Naive thymus-derived CD8-positive, alpha-beta T cell (primary cell): ENCODE measurements around the gene RNF2. TPM values are rescaled to one million over a fixed set of nuclear protein-coding genes. Genes with fewer than 3 reads are reported as not detected.
A peak's percentile ranks its signal among the peaks of the same experiment; 100 is the strongest.

Source experiments
- ATAC-seq, 2 donors: fragments of 150-1000 bp; cut with Tn5 transposase in 1 of 2; sonication (Bioruptor Pico), chemical (Tn5 transposase) in 1 of 2; 1 replicate in 1 of 2; 2 replicates in 1 of 2; pipeline ENCODE4 v1.10.0; 2021; ENCODE audit warnings: mild to moderate bottlenecking in 2 of 2, moderate library complexity in 2 of 2
- POLR2A ChIA-PET: fragments of 350-600 bp; sonication (Branson Sonifier 250); formaldehyde crosslinking; loops from one replicate; lab custom pipeline; 2021; ENCODE audit warnings: antibody characterized with exemption; lab: Charles Lee
- DNase-seq, 10 donors: peaks; one replicate each; pipeline versions ENCODE4 v3.0.0 to v3.0.0-alpha.2; 2020 to 2022
- H3K27ac Mint-ChIP-seq, 10 donors: one replicate each; pipeline ENCODE4 v1.8.0; 2020 to 2022; ENCODE audit warnings: mild to moderate bottlenecking in 10 of 10, mixed read lengths in 10 of 10, moderate library complexity in 4 of 10, inconsistent platforms in 1 of 10
- H3K27me3 Mint-ChIP-seq, 5 donors: one replicate each; pipeline ENCODE4 v1.8.0; 2021 to 2022; ENCODE audit warnings: mixed read lengths in 5 of 5
- H3K36me3 Mint-ChIP-seq, 3 donors: one replicate each; pipeline ENCODE4 v1.8.0; 2020 to 2022; ENCODE audit warnings: mixed read lengths in 3 of 3, mild to moderate bottlenecking in 2 of 3, inconsistent platforms in 1 of 3
- H3K4me1 Mint-ChIP-seq, 4 donors: one replicate each; pipeline ENCODE4 v1.8.0; 2021 to 2022; ENCODE audit warnings: mixed read lengths in 4 of 4
- H3K4me3 Mint-ChIP-seq, 10 donors: one replicate each; pipeline ENCODE4 v1.8.0; 2020 to 2022; ENCODE audit warnings: mild to moderate bottlenecking in 10 of 10, mixed read lengths in 10 of 10, moderate library complexity in 6 of 10, inconsistent platforms in 1 of 10
- H3K9me3 Mint-ChIP-seq, 9 donors: one replicate each; pipeline ENCODE4 v1.8.0; 2020 to 2022; ENCODE audit warnings: mixed read lengths in 9 of 9, mild to moderate bottlenecking in 3 of 9, inconsistent platforms in 1 of 9, moderate library complexity in 1 of 9
- polyA plus RNA-seq, 3 donors: library from polyadenylated mRNA; unstranded; fragments of 300-500 nt; fragmentation: Illumina TruSeq; gene quantifications; one replicate each; pipeline ENCODE4 v1.2.3, GENCODE V29; 2021
- total RNA-seq, 8 experiments: library from RNA in 2 of 8; stranded (reverse) in 2 of 8; gene quantifications; one replicate each; pipeline ENCODE4 v1.2.3 and lab custom pipeline; 2021 to 2026

RNF2 gene
- total and polyA plus RNA-seq, 5 experiments from 2014 or later: 18.5 to 32.6 (median 28.2) TPM

DNA sequence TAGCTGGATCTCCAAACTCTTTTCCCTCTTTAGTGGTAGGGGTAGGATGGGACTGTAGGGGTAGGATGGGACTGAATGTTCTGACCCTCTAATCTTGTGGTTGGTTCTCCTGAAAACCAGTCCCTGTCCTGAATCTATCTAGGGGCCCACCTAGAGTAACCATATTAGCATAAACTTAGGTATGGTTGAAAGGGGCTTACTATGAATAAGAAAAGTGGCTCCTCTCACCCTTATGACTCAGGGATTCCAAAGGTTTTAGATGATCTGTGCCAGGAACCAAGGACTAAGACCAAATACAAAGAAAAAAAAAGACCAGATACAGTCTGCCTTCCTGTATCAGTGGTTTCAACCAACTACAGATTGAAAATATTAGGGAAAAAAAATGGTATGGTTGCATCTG is 28.9 kb downstream of the RNF2 start:
- H3K4me3 Mint-ChIP-seq: no peak overlapping the region
- no peaks in the 10 kb centered on the region for H3K27me3 Mint-ChIP-seq
- H3K4me1 Mint-ChIP-seq: peaks cover 22 to 67% (median 54%) of the 10 kb centered on the region in 4 donors
- peaks cover 0 to 1% (median 0%) of the 10 kb centered on the region in 9 donors for H3K9me3 Mint-ChIP-seq
- H3K36me3 Mint-ChIP-seq: peaks cover 3 to 20% (median 6%) of the 10 kb centered on the region in 3 donors
- POLR2A ChIA-PET: interaction anchor here (0.9 kb wide), 1 partner anchor 29 kb away, joined by 4 read pairs; the partner anchor contains the start of gene RNF2
- no peak overlapping the region for H3K27ac Mint-ChIP-seq
- DNase-seq: no peak
- ATAC-seq: no peak

GRCh38 chr1:185075476-185075875 is 30.1 kb downstream of the RNF2 start:
- Mint-ChIP-seq H3K27ac (peak overlapping the region in 1 of 10 donors; percentile 5), H3K4me1 (peaks cover 25 to 74% (median 58%) of the 10 kb centered on the region in 4 donors)
- POLR2A ChIA-PET: no interaction called here

DNA sequence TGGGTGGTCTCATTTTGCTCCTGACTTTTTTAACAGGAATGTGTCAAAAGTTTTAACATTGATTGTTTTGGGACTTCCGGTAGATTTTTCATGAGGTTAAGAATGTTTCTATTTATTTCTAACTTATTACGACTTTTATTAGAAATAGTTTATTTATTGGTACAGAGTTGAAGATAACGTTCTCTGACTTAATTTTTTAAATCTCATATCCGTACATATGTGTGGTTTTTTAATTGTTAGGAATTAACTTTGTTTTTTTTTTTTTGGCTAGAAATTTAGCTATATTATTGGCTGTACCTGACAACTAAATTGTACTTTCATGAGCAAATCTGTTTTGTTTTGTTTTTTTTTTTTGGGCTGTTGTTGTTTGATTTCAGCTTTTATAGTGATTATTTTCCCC is 32.0 kb downstream of the RNF2 start:
- POLR2A ChIA-PET: no interaction called here
- Mint-ChIP-seq H3K36me3 (peaks cover 0 to 19% (median 4%) of the 10 kb centered on the region in 3 donors), H3K9me3 (no peaks in the 10 kb centered on the region), H3K4me1 (peaks cover 15 to 57% (median 51%) of the 10 kb centered on the region in 4 donors), H3K4me3 (no peak overlapping the region), H3K27me3 (no peaks in the 10 kb centered on the region), H3K27ac (no peak overlapping the region)
- ATAC-seq: no peak
- no peak for DNase-seq

More at GRCh38 chr1:185075476-185075875, 30.1 kb downstream of the RNF2 start:
- Mint-ChIP-seq H3K4me3 (peak overlapping the region in 1 of 10 donors; percentile 5), H3K9me3 (no peaks in the 10 kb centered on the region), H3K36me3 (peaks cover 3 to 20% (median 6%) of the 10 kb centered on the region in 3 donors), H3K27me3 (no peaks in the 10 kb centered on the region)
- no peak for DNase-seq
- no peak for ATAC-seq

DNA sequence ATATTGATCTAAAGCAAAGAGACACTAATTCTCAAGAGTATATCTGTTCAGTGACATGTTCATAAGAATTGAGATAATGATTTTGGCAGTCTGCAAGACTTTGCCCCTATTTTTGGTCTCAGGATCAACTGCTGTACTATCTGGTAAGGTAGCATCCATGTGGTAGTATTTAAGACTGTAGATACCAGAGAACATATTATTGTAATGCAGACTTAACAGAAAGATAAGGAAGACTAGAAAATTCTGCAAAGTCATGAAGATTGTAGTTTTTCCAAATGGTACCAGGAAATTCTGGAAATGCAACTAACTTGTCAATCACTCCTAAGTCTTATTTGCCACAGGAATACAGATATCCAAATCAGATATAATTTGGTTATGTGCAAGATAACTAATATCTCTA is 35.1 kb downstream of the RNF2 start:
- POLR2A ChIA-PET: no interaction called here

GRCh38 chr1:185083818-185084217 is 38.5 kb downstream of the RNF2 start:
- peak overlapping the region in 1 of 10 donors; percentile 87 for H3K27ac Mint-ChIP-seq
- no peak overlapping the region for H3K4me3 Mint-ChIP-seq
- H3K4me1 Mint-ChIP-seq: peaks cover 18 to 50% (median 41%) of the 10 kb centered on the region in 4 donors
- no peak for DNase-seq
- peaks cover 6 to 27% (median 21%) of the 10 kb centered on the region in 3 donors for H3K36me3 Mint-ChIP-seq
- POLR2A ChIA-PET: no interaction called here
- no peaks in the 10 kb centered on the region for H3K9me3 Mint-ChIP-seq
- H3K27me3 Mint-ChIP-seq: no peaks in the 10 kb centered on the region
- ATAC-seq: no peak

More for the DNA sequence above, 35.1 kb downstream of the RNF2 start:
- Mint-ChIP-seq H3K9me3 (no peaks in the 10 kb centered on the region), H3K36me3 (peaks cover 0 to 10% (median 8%) of the 10 kb centered on the region in 3 donors), H3K27me3 (no peaks in the 10 kb centered on the region), H3K4me3 (no peak overlapping the region), H3K4me1 (peaks cover 19 to 55% (median 51%) of the 10 kb centered on the region in 4 donors), H3K27ac (peak overlapping the region in 1 of 10 donors; percentile 2)
- ATAC-seq: no peak
- no peak for DNase-seq

DNA sequence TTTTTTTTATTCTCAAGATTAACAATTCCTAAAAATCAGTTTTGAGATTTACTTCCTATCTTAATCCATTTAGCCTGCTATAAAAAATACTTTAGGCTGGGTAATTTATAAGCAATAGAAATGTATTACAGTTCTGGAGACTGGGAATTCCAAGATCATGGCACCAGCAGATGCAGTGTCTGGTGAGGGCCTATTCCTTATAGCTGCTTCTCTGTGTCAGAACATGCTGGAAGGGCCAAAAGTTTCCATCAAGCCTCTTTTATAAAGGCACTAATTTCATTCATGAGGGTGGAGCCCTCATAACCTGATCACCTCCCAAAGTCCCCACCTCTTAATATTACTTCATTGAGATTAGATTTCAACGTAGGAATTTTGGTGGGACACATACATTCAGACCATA is 41.7 kb downstream of the RNF2 start:
- ATAC-seq: no peak

DNA sequence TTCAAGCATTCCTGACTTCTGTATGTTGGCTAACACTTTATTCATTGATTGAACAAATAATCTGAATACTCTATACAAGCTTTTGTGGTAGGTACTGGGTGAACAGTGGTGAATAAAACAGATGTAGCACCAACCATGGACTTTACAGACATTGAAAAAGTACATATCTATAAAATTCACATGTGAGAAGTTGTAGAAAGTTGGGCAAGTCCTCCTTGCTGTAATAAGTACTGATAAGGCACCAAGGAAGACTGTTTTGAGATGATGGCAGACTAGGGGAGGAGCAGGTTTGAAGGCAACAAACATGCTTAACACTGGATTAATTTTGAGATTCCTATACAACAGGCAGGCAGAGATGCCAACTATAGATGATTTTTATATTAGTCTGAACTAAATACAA is 42.4 kb downstream of the RNF2 start:
- H3K27me3 Mint-ChIP-seq: no peaks in the 10 kb centered on the region
- no peak for ATAC-seq
- no peak for DNase-seq
- H3K9me3 Mint-ChIP-seq: no peaks in the 10 kb centered on the region
- peaks cover 11 to 60% (median 19%) of the 10 kb centered on the region in 3 donors for H3K36me3 Mint-ChIP-seq
- H3K4me1 Mint-ChIP-seq: peaks cover 19 to 31% (median 25%) of the 10 kb centered on the region in 4 donors
- H3K4me3 Mint-ChIP-seq: no peak overlapping the region
- POLR2A ChIA-PET: interaction anchor here (0.7 kb wide), 1 partner anchor 105 kb away, joined by 5 read pairs; no protein-coding TSS in a partner anchor
- H3K27ac Mint-ChIP-seq: peak overlapping the region in 1 of 10 donors; percentile 48

More for the DNA sequence above, 41.7 kb downstream of the RNF2 start:
- H3K27me3 Mint-ChIP-seq: no peaks in the 10 kb centered on the region
- H3K36me3 Mint-ChIP-seq: peaks cover 11 to 56% (median 18%) of the 10 kb centered on the region in 3 donors
- no peaks in the 10 kb centered on the region for H3K9me3 Mint-ChIP-seq
- H3K27ac Mint-ChIP-seq: no peak overlapping the region
- DNase-seq: no peak
- H3K4me1 Mint-ChIP-seq: peaks cover 19 to 31% (median 28%) of the 10 kb centered on the region in 4 donors
- H3K4me3 Mint-ChIP-seq: no peak overlapping the region
- POLR2A ChIA-PET: no interaction called here

- H3K9me3 Mint-ChIP-seq: no peaks in the 10 kb centered on the region
- no peaks in the 10 kb centered on the region for H3K27me3 Mint-ChIP-seq
- H3K36me3 Mint-ChIP-seq: peaks cover 15 to 85% (median 34%) of the 10 kb centered on the region in 3 donors
- no peak for ATAC-seq
- POLR2A ChIA-PET: no interaction called here
- no peak overlapping the region for H3K4me3 Mint-ChIP-seq
- H3K4me1 Mint-ChIP-seq: peaks cover 0 to 6% (median 2%) of the 10 kb centered on the region in 4 donors
- peak in 1 of 10 donors; percentile 1 for DNase-seq
- H3K27ac Mint-ChIP-seq: no peak overlapping the region
These were observed 46.1 kb downstream of the RNF2 start for GRCh38 chr1:185091480-185091879.

DNA sequence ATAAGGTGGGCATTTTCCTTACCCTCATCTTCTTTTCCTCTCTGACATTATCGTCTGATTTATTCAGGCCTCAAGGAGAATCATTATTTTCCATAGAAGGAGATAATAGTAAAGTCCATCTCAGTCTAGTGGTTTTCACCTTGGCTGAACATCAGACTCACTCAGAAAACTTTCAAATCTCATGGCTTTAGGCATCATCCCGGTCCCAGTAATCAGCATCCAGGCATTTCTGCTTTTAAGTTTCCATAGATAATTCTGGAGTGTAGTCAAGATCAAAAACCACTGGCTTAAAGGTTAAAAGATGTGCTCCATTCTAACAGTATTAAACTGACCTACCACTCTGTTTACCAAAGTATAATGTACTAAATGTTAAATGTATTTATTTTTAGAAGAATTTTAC is 49.4 kb downstream of the RNF2 start:
- H3K27ac Mint-ChIP-seq: no peak overlapping the region
- POLR2A ChIA-PET: no interaction called here
- H3K27me3 Mint-ChIP-seq: no peaks in the 10 kb centered on the region
- H3K4me3 Mint-ChIP-seq: no peak overlapping the region
- ATAC-seq: no peak
- H3K9me3 Mint-ChIP-seq: no peaks in the 10 kb centered on the region
- peaks cover 0 to 4% (median 0%) of the 10 kb centered on the region in 4 donors for H3K4me1 Mint-ChIP-seq
- DNase-seq: no peak
- H3K36me3 Mint-ChIP-seq: peaks cover 4 to 90% (median 33%) of the 10 kb centered on the region in 3 donors

- POLR2A ChIA-PET: no interaction called here
- ATAC-seq: no peak
- Mint-ChIP-seq H3K9me3 (no peaks in the 10 kb centered on the region), H3K4me3 (no peak overlapping the region), H3K27me3 (no peaks in the 10 kb centered on the region), H3K27ac (peak overlapping the region in 3 of 10 donors; percentile 3 to 49 (median 11)), H3K36me3 (peaks cover 9 to 90% (median 50%) of the 10 kb centered on the region in 3 donors), H3K4me1 (peaks cover 0 to 4% (median 0%) of the 10 kb centered on the region in 4 donors)
- DNase-seq: no peak
These were observed 51.2 kb downstream of the RNF2 start for GRCh38 chr1:185096531-185096930.

DNA sequence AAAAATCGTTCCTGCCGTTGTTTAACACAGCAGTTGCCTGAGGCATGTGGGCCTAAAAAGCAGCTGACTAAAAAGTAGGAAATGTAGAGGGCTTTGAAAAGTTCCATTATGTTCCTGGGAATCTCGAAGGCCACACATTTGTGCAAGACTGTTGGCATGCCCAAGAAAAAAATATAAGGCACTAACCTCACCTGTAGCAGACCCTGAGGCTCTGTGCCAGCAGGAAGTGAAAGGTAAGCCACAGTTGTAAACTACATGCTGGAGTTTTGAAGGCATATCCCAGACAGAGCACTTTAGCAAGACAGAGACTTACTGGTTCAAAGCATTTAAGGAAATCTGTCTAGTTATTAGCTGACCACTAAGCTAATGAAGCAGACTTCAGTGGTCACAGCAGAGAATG is 58.7 kb downstream of the RNF2 start:
- peaks cover 2 to 38% (median 17%) of the 10 kb centered on the region in 9 donors for H3K9me3 Mint-ChIP-seq

DNA sequence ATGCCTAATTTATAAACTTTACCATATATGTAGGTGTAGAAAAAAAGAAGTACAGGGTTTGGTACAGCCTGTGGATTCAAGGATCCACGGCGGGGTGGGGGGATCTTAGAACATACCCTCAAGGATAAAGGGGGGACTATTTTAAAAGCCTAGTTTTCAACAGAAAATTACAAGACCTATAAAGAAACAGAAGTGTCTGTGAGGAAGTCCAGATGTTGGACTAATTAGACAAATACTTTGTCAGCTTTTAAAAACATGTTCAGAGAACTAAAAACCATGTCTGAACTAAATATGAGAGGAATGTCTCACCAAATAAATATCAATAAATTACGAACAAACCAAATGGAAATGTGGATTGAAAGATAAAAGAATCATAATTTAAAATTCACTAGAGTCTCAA is 59.8 kb downstream of the RNF2 start:
- DNase-seq (no peak), ATAC-seq (no peak)
- Mint-ChIP-seq H3K4me1 (peaks cover 0 to 2% (median 0%) of the 10 kb centered on the region in 4 donors), H3K27me3 (no peaks in the 10 kb centered on the region), H3K27ac (no peak overlapping the region), H3K36me3 (peaks cover 19 to 41% (median 36%) of the 10 kb centered on the region in 3 donors), H3K4me3 (no peak overlapping the region), H3K9me3 (peaks cover 3 to 49% (median 24%) of the 10 kb centered on the region in 9 donors)
- POLR2A ChIA-PET: no interaction called here

More for the DNA sequence above, 58.7 kb downstream of the RNF2 start:
- H3K4me3 Mint-ChIP-seq: no peak overlapping the region
- no peak for ATAC-seq
- DNase-seq: no peak
- H3K27me3 Mint-ChIP-seq: no peaks in the 10 kb centered on the region
- H3K27ac Mint-ChIP-seq: no peak overlapping the region
- POLR2A ChIA-PET: no interaction called here
- H3K4me1 Mint-ChIP-seq: peaks cover 0 to 2% (median 0%) of the 10 kb centered on the region in 4 donors
- H3K36me3 Mint-ChIP-seq: peaks cover 10 to 50% (median 46%) of the 10 kb centered on the region in 3 donors

GRCh38 chr1:185108321-185108720 is 63.0 kb downstream of the RNF2 start:
- ATAC-seq: no peak
- Mint-ChIP-seq H3K27ac (no peak overlapping the region), H3K4me3 (no peak overlapping the region), H3K9me3 (peaks cover 6 to 65% (median 31%) of the 10 kb centered on the region in 9 donors), H3K27me3 (no peaks in the 10 kb centered on the region), H3K4me1 (no peaks in the 10 kb centered on the region), H3K36me3 (peaks cover 8 to 17% (median 17%) of the 10 kb centered on the region in 3 donors)
- no peak for DNase-seq
- POLR2A ChIA-PET: no interaction called here
